Adrenal gland (tissue), 12 donors: ENCODE results near the gene SUOX. TPM values are rescaled to one million over a fixed set of nuclear protein-coding genes. Genes with fewer than 3 reads are reported as not detected.
"Not testable (repeated sequence)": the region's sequence is repeated elsewhere in the genome, so short reads cannot be mapped to it uniquely, and the experiment has no call there.

Experiments used
- DNase-seq, 7 donors: peaks; one replicate each; pipeline ENCODE4 v3.0.0-alpha.2; 2019 to 2020
- H3K27ac ChIP-seq, 5 donors: fragments of 200-600 bp; sonication (generic) in 4 of 5; 1 replicate in 3 of 5; 2 replicates in 2 of 5; pipeline versions ENCODE4 v1.5.1 to v1.8.0; 2016 to 2020; ENCODE audit warnings: mild to moderate bottlenecking in 1 of 5
- H3K27me3 ChIP-seq: fragments of 200-600 bp; 2 replicates; pipeline ENCODE4 v1.8.0; 2021
- H3K36me3 ChIP-seq, 2 donors: fragments of 200-600 bp; replicated peaks in 1 of 2; 1 replicate in 1 of 2; 2 replicates in 1 of 2; pipeline versions ENCODE4 v1.5.1 to v1.8.0; 2018 to 2022
- H3K4me1 ChIP-seq, 2 donors: fragments of 200-600 bp; replicated peaks in 1 of 2; 1 replicate in 1 of 2; 2 replicates in 1 of 2; pipeline versions ENCODE4 v1.5.1 to v1.8.0; 2018 to 2021
- H3K4me3 ChIP-seq, 4 donors: fragments of 200-600 bp; sonication (generic) in 3 of 4; one replicate each; pipeline ENCODE4 v1.5.1; 2016 to 2018
- H3K9me3 ChIP-seq, 3 donors: fragments of 200-600 bp; sonication (generic) in 1 of 3; replicated peaks in 1 of 3; 1 replicate in 2 of 3; 2 replicates in 1 of 3; pipeline versions ENCODE4 v1.5.1 to v1.8.0; 2016 to 2021
- CTCF ChIP-seq, 6 experiments: fragments of 450-650 bp in 4 of 6; fragments of 200-600 bp in 2 of 6; sonication (generic) in 1 of 6; IDR thresholded peaks; 1 replicate in 5 of 6; 2 replicates in 1 of 6; pipeline versions ENCODE4 v1.5.1 to v1.8.0; 2016 to 2021; ENCODE audit warnings: antibody characterized with exemption in 6 of 6, mild to moderate bottlenecking in 2 of 6, moderate library complexity in 1 of 6
- POLR2A ChIP-seq, 2 donors: fragments of 450-650 bp; IDR thresholded peaks; one replicate each; pipeline ENCODE4 v1.6.1; 2017; ENCODE audit warnings: antibody characterized with exemption in 2 of 2, mild to moderate bottlenecking in 2 of 2, moderate library complexity in 1 of 2
- WGBS, 4 donors: extraction: QIAGEN DNeasy Blood & Tissue Kit in 2 of 4; methylation state at CpG; one replicate each; pipeline versions ENCODE4 v1.1.5 to v1.1.7; 2013 to 2017; 5-methylcytosine and 5-hydroxymethylcytosine counted together
- intact Hi-C, 2 donors: fragments of 100-400 bp; cut with DNase I; formaldehyde crosslinking; loops; one replicate each; pipeline versions ENCODE4 v1.14.1 to v1.15.0; 2022 to 2023
- polyA plus RNA-seq, 3 donors: library from polyadenylated mRNA; stranded (reverse); fragments of 200-250 nt in 2 of 3; fragments of 350-450 nt in 1 of 3; fragmentation: Illumina TruSeq in 1 of 3; extraction: RNeasy Lipid Tissue Mini Kit (QIAGEN cat#74804) in 1 of 3; gene quantifications; one replicate each; pipeline ENCODE4 v1.2.3, GENCODE V29; 2013 to 2014
- total RNA-seq, 9 donors: library from RNA; depleted of rRNA in 4 of 9; stranded (reverse); fragments of >200 nt in 4 of 9; fragments of 120-200 nt in 1 of 9; fragmentation: NEBNext Ultra II Directional in 1 of 9; extraction: Animal tissue kit (Norgen Biotek cat#: 25700) in 1 of 9; gene quantifications; one replicate each; pipeline versions ENCODE4 v1.1.0 to v1.2.4, GENCODE V29; 2013 to 2023
- donor health status: healthy with polysubstance abuse.
- donor health status: Bipolar disorder and iron deficiency.
- donor health status: DM: yes; HTN: yes; CAD: no.
- donor health status: DM: no; HTN: no; CAD: no.
- donor health status: DM: no; HTN: no; CAD: no.
- donor health status: DM: yes; HTN: yes; CAD: no.

Gene SUOX
- total and polyA plus RNA-seq, 12 donors, result 27.7 to 72.6 (median 55.5) TPM

DNA sequence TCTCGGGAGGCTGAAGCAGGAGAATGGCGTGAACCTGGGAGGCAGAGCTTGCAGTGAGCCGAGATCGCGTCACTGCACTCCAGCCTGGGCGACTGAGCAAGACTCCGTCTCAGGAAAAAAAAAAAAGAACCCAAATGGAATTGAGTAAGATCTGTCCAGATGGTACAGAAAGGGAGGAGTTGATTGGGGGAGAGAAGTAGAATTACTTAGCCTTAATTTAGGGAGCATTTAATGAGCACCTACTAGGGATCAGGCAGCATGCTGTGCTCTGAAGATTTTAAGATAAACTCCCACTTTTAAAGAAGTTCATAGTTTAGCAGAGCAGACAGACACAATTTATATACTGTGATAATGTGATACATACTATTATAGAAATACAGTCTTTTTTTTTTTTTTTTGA lies 18.7 kb upstream of the SUOX start:
- intact Hi-C loops, result no loop called here
- H3K4me1 ChIP-seq, result peaks cover 8 to 38% of the 10 kb centered on the region in 2 donors

DNA sequence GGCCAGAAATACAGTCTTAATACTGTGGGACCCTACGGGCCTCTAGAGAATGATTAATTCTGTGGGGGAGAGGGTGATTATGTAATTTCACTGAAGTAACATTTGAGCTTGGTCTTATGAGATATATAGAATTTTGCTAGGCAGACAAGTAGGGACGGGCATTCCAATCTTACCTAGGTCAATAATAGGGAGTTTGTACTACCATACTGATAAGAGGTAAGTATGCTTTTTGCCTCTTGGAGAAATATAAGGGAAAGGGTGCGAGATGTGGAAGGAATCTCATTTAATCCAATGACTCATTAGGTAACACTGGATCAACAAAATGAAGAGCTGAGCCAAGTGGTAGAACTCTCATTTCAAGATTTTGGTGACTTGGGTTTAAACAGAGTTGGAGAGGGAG lies 18.0 kb upstream of the SUOX start:
- TF ChIP-seq POLR2A (IDR thresholded peaks at IDR 0.05) (no peak), CTCF (IDR thresholded peaks at IDR 0.05) (no peak)
- intact Hi-C loops, result no loop called here
- no peak overlapping the region for H3K4me3 ChIP-seq
- H3K4me1 ChIP-seq, result peaks cover 8 to 38% of the 10 kb centered on the region in 2 donors
- H3K27ac ChIP-seq, result no peak overlapping the region
- no peaks in the 10 kb centered on the region for H3K27me3 ChIP-seq
- peaks cover 0 to 18% of the 10 kb centered on the region in 2 donors for H3K36me3 ChIP-seq
- H3K9me3 ChIP-seq, result no peaks in the 10 kb centered on the region
- no peak for DNase-seq
- 90 to 91% (median 90%) methylated on average over 3 of the region's 3 CpGs for WGBS, 4 donors

More for the DNA sequence above, 18.7 kb upstream of the SUOX start:
- H3K4me3 ChIP-seq, result no peak overlapping the region
- H3K27me3 ChIP-seq, result no peaks in the 10 kb centered on the region
- no peak overlapping the region for H3K27ac ChIP-seq
- WGBS, 4 donors, result 88 to 98% (median 92%) methylated on average over 7 of the region's 7 CpGs
- no peaks in the 10 kb centered on the region for H3K9me3 ChIP-seq
- TF ChIP-seq CTCF (IDR thresholded peaks at IDR 0.05) (no peak), POLR2A (IDR thresholded peaks at IDR 0.05) (no peak)
- no peak for DNase-seq
- H3K36me3 ChIP-seq, result peaks cover 0 to 11% of the 10 kb centered on the region in 2 donors

DNA sequence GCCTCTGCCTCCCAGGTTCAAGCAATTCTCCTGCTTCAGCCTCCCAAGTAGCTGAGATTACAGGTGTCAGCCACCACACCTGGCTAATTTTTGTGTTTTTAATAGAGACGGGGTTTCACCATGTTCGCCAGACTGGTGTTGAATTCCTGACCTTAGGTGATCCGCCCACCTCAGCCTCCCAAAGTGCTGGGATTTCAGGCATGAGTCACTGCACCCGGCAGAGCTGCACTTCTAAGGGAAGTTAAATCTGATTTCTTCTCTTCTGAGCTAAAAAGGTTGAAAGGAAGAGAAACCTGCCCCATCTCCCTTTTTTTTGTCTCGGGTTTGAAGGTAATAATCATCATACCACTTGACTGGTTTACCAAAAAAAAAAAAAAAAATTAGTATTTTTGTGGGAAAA lies 15.2 kb upstream of the SUOX start:
- H3K27me3 ChIP-seq, result not testable (repeated sequence)

GRCh38 chr12:55982319-55982936 lies 14.6 kb upstream of the SUOX start:
- no peak for DNase-seq
- intact Hi-C loops, result no loop called here
- Histone ChIP-seq H3K9me3 (no peaks in the 10 kb centered on the region), H3K4me1 (peaks cover 0 to 14% of the 10 kb centered on the region in 2 donors), H3K36me3 (peaks cover 0 to 50% of the 10 kb centered on the region in 2 donors), H3K27me3 (no peaks in the 10 kb centered on the region), H3K4me3 (no peak overlapping the region), H3K27ac (no peak overlapping the region)
- TF ChIP-seq CTCF (IDR thresholded peaks at IDR 0.05), result no peak
- no peak for TF ChIP-seq POLR2A (IDR thresholded peaks at IDR 0.05)
- WGBS, 4 donors, result 75 to 79% (median 78%) methylated on average over 3 of the region's 3 CpGs

More for the DNA sequence above, 15.2 kb upstream of the SUOX start:
- peaks cover 0 to 44% of the 10 kb centered on the region in 2 donors for H3K36me3 ChIP-seq
- H3K9me3 ChIP-seq, H3K27ac ChIP-seq, intact Hi-C loops, H3K4me3 ChIP-seq: not testable (repeated sequence)
- H3K4me1 ChIP-seq, result peaks cover 0 to 16% of the 10 kb centered on the region in 2 donors
- WGBS, 4 donors, result 51 to 57% (median 54%) methylated on average over 5 of the region's 5 CpGs
- DNase-seq, result peak in 3 of 7 donors; percentile 43 to 55 (median 43)
